H1 (cell line): ENCODE data around the gene ULK2. TPM values are rescaled to one million over a fixed set of nuclear protein-coding genes. Genes with fewer than 3 reads are reported as not detected.

ENCODE experiments used
- CTCF ChIA-PET: fragments of 300-600 bp; sonication (Branson Sonifier 250); formaldehyde crosslinking; loops from one replicate; lab custom pipeline; 2021; ENCODE audit not compliant: partially characterized antibody; lab: Charles Lee
- POLR2A ChIA-PET: fragments of 300-600 bp; sonication (Branson Sonifier 250); formaldehyde crosslinking; loops from one replicate; lab custom pipeline; 2021; ENCODE audit warnings: inconsistent platforms; ENCODE audit not compliant: partially characterized antibody; lab: Charles Lee
- DNase-seq, 2 experiments: peaks; one replicate each; pipeline versions ENCODE4 v3.0.0 to v3.0.0-alpha.2; 2010 to 2022; ENCODE audit warnings: low spot score in 2 of 2, low read depth in 1 of 2, mixed read lengths in 1 of 2
- FAIRE-seq: peaks from 2 replicates; lab custom pipeline; 2011; peaks lifted over from hg19 to GRCh38; lab: Jason Lieb, UNC
- H2AFZ ChIP-seq: 2 replicates; pipeline ENCODE4 v1.8.1; 2012; ENCODE audit warnings: low read length, inconsistent platforms
- H2AK5ac ChIP-seq: 2 replicates; pipeline ENCODE4 v1.6.1; 2013; ENCODE audit warnings: low read depth, low read length
- H2BK120ac ChIP-seq: replicated peaks from 2 replicates; pipeline ENCODE3; 2013; ENCODE audit warnings: low read depth, low read length, inconsistent platforms
- H2BK12ac ChIP-seq: 2 replicates; pipeline ENCODE4 v1.6.1; 2013; ENCODE audit warnings: low read depth, low read length
- H2BK15ac ChIP-seq: 2 replicates; pipeline ENCODE4 v1.6.1; 2013; ENCODE audit warnings: low read length
- H2BK20ac ChIP-seq: 2 replicates; pipeline ENCODE4 v1.6.1; 2013; ENCODE audit warnings: low read length
- H2BK5ac ChIP-seq: 2 replicates; pipeline ENCODE4 v1.6.1; 2013; ENCODE audit warnings: low read depth, low read length
- H3K14ac ChIP-seq: 2 replicates; pipeline ENCODE4 v1.6.1; 2013; ENCODE audit warnings: inconsistent platforms; ENCODE audit not compliant: insufficient read length
- H3K18ac ChIP-seq: 2 replicates; pipeline ENCODE4 v1.6.1; 2013; ENCODE audit warnings: low read length; ENCODE audit errors: extremely low read depth
- H3K23ac ChIP-seq: 2 replicates; pipeline ENCODE4 v1.6.1; 2013; ENCODE audit warnings: inconsistent platforms; ENCODE audit not compliant: insufficient read length
- H3K23me2 ChIP-seq: 2 replicates; pipeline ENCODE4 v1.6.1; 2013; ENCODE audit warnings: low read depth, low read length
- H3K27ac ChIP-seq: 2 replicates; pipeline ENCODE4 v1.6.1; 2011; ENCODE audit warnings: low read depth, low read length, inconsistent platforms
- H3K27me3 ChIP-seq, 4 experiments: replicated peaks in 1 of 4; 1 replicate in 1 of 4; 2 replicates in 3 of 4; pipeline versions ENCODE4 v1.6.1 to v1.8.1; 2011 to 2013; ENCODE audit warnings: low read length in 3 of 4, mild to moderate bottlenecking in 3 of 4, inconsistent platforms in 2 of 4, mixed read lengths in 2 of 4, moderate library complexity in 1 of 4; ENCODE audit not compliant: control insufficient read depth in 3 of 4, insufficient read depth in 3 of 4; ENCODE audit errors: extremely low read depth in 1 of 4
- H3K36me3 ChIP-seq, 4 experiments: 2 replicates each; pipeline versions ENCODE4 v1.6.1 to v1.8.1; 2011 to 2013; ENCODE audit warnings: mild to moderate bottlenecking in 4 of 4, low read length in 3 of 4, moderate library complexity in 2 of 4, control low read depth in 1 of 4, inconsistent platforms in 1 of 4; ENCODE audit not compliant: insufficient read depth in 4 of 4, control insufficient read depth in 2 of 4
- H3K4ac ChIP-seq: replicated peaks from 2 replicates; pipeline ENCODE3; 2013; ENCODE audit warnings: low read length, low read depth, mixed read lengths, inconsistent platforms; ENCODE audit not compliant: insufficient read length
- H3K4me1 ChIP-seq, 4 experiments: replicated peaks in 1 of 4; 1 replicate in 1 of 4; 2 replicates in 3 of 4; pipeline versions ENCODE4 v1.6.1 to v1.8.1; 2011 to 2013; ENCODE audit warnings: low read length in 3 of 4, inconsistent platforms in 2 of 4, mixed read lengths in 1 of 4; ENCODE audit not compliant: insufficient read depth in 4 of 4, control insufficient read depth in 3 of 4
- H3K4me2 ChIP-seq, 2 experiments: 2 replicates each; pipeline versions ENCODE4 v1.6.1 to v1.8.1; 2011 to 2013; ENCODE audit warnings: low read depth in 2 of 2, low read length in 2 of 2, control low read depth in 1 of 2, inconsistent platforms in 1 of 2, mild to moderate bottlenecking in 1 of 2; ENCODE audit not compliant: insufficient read depth in 1 of 2
- H3K4me3 ChIP-seq, 4 experiments: fragments of 200-600, 300-600 bp in 1 of 4; sonication (generic), shearing (Covaris generic), sonication (Bioruptor Twin) in 1 of 4; 2 replicates each; pipeline versions ENCODE4 v1.5.1 to v1.8.1; 2011 to 2016; ENCODE audit warnings: low read length in 4 of 4, low read depth in 3 of 4, control low read depth in 2 of 4, inconsistent platforms in 2 of 4, mild to moderate bottlenecking in 2 of 4, mixed read lengths in 1 of 4, moderate library complexity in 1 of 4; ENCODE audit not compliant: insufficient read depth in 2 of 4; ENCODE audit errors: extremely low read depth in 1 of 4
- H3K56ac ChIP-seq: replicated peaks from 2 replicates; pipeline ENCODE3; 2013; ENCODE audit warnings: low read depth, mild to moderate bottlenecking, mixed read lengths, low read length, inconsistent platforms; ENCODE audit not compliant: insufficient read length
- H3K79me1 ChIP-seq: 2 replicates; pipeline ENCODE4 v1.6.1; 2013; ENCODE audit warnings: low read depth, low read length, control low read depth
- H3K79me2 ChIP-seq, 2 experiments: 2 replicates each; pipeline versions ENCODE4 v1.6.1 to v1.8.1; 2012 to 2013; ENCODE audit warnings: low read length in 2 of 2, mild to moderate bottlenecking in 2 of 2, inconsistent platforms in 1 of 2; ENCODE audit not compliant: insufficient read depth in 2 of 2, control insufficient read depth in 1 of 2
- H3K9ac ChIP-seq, 4 experiments: replicated peaks in 1 of 4; 1 replicate in 1 of 4; 2 replicates in 3 of 4; pipeline versions ENCODE4 v1.6.1 to v1.8.1; 2011 to 2013; ENCODE audit warnings: low read depth in 3 of 4, low read length in 3 of 4, control low read depth in 2 of 4, mild to moderate bottlenecking in 2 of 4, moderate library complexity in 2 of 4, inconsistent platforms in 1 of 4; ENCODE audit errors: extremely low read depth in 1 of 4
- H3K9me3 ChIP-seq, 2 experiments: 2 replicates each; pipeline versions ENCODE4 v1.6.1 to v1.8.1; 2012 to 2013; ENCODE audit warnings: mild to moderate bottlenecking in 2 of 2, moderate library complexity in 2 of 2, control low read depth in 1 of 2, inconsistent platforms in 1 of 2, low read depth in 1 of 2, low read length in 1 of 2, mixed read lengths in 1 of 2; ENCODE audit not compliant: insufficient read depth in 2 of 2
- H4K20me1 ChIP-seq, 2 experiments: replicated peaks in 1 of 2; 2 replicates each; pipeline versions ENCODE3 to v1.8.1; 2011 to 2013; ENCODE audit warnings: inconsistent platforms in 2 of 2, low read length in 2 of 2, mild to moderate bottlenecking in 1 of 2; ENCODE audit not compliant: insufficient read depth in 2 of 2, control insufficient read depth in 1 of 2
- H4K5ac ChIP-seq: 2 replicates; pipeline ENCODE4 v1.6.1; 2013; ENCODE audit warnings: low read length, low read depth, mixed read lengths, inconsistent platforms; ENCODE audit not compliant: insufficient read length
- H4K8ac ChIP-seq: 2 replicates; pipeline ENCODE4 v1.8.0; 2013; ENCODE audit warnings: mild to moderate bottlenecking, moderate library complexity, low read length, inconsistent platforms; ENCODE audit not compliant: insufficient read depth; ENCODE audit errors: extremely low read depth
- H4K91ac ChIP-seq: replicated peaks from 2 replicates; pipeline ENCODE3; 2013; ENCODE audit warnings: low read length, mixed read lengths, inconsistent platforms; ENCODE audit not compliant: insufficient read length
- ATF2 ChIP-seq: IDR thresholded peaks from 2 replicates; pipeline ENCODE4 v1.6.1; 2012; ENCODE audit warnings: low read length, inconsistent platforms
- BCL11A ChIP-seq, 2 experiments: IDR thresholded peaks; one replicate each; pipeline ENCODE4 v1.6.1; 2011; ENCODE audit warnings: low read depth in 2 of 2, low read length in 2 of 2, mild to moderate bottlenecking in 2 of 2
- EZH2 ChIP-seq: fragments of 200-600 bp; sonication (generic); IDR thresholded peaks from 2 replicates; pipeline ENCODE4 v1.7.1; 2012; ENCODE audit warnings: low read depth, mild to moderate bottlenecking, moderate library complexity, low read length, inconsistent platforms; ENCODE audit not compliant: severe bottlenecking
- GABPA ChIP-seq: IDR thresholded peaks from 2 replicates; pipeline ENCODE4 v1.6.1; 2011; ENCODE audit warnings: mild to moderate bottlenecking, low read length, moderate library complexity, borderline replicate concordance; ENCODE audit not compliant: insufficient read depth
- HDAC2 ChIP-seq, 2 experiments: fragments of 300-600 bp in 1 of 2; sonication (generic) in 1 of 2; IDR thresholded peaks; 2 replicates each; pipeline ENCODE4 v1.6.1; 2011 to 2012; ENCODE audit warnings: low read depth in 2 of 2, low read length in 2 of 2, mild to moderate bottlenecking in 2 of 2, moderate library complexity in 2 of 2, borderline replicate concordance in 1 of 2, inconsistent platforms in 1 of 2
- POLR2AphosphoS5 ChIP-seq: IDR thresholded peaks from 2 replicates; pipeline ENCODE4 v1.6.1; 2011; ENCODE audit warnings: low read depth, low read length
- RAD21 ChIP-seq, 2 experiments: IDR thresholded peaks in 1 of 2; conservative IDR thresholded peaks in 1 of 2; 2 replicates each; pipeline ENCODE4 v1.6.1; 2011; ENCODE audit warnings: low read depth in 2 of 2, low read length in 2 of 2, improper control_type of control experiment in 1 of 2, inconsistent platforms in 1 of 2, mild to moderate bottlenecking in 1 of 2, moderate library complexity in 1 of 2
- TAF1 ChIP-seq: IDR thresholded peaks from 2 replicates; pipeline ENCODE4 v1.6.1; 2011; ENCODE audit warnings: mild to moderate bottlenecking, low read depth, low read length
- TBP ChIP-seq: IDR thresholded peaks from 2 replicates; pipeline ENCODE4 v1.6.1; 2011; ENCODE audit warnings: low read depth, low read length, improper control_type of control experiment
- YY1 ChIP-seq: IDR thresholded peaks from 2 replicates; pipeline ENCODE4 v1.6.1; 2011; ENCODE audit warnings: low read depth, mild to moderate bottlenecking, low read length
- WGBS, 2 experiments: shearing (Covaris generic) in 1 of 2; methylation state at CpG; one replicate each; pipeline versions ENCODE4 v1.1.6 to v1.1.7; 2013 to 2015; ENCODE audit warnings: low lambda C conversion rate in 2 of 2, mixed read lengths in 2 of 2, inconsistent platforms in 1 of 2, low coverage in 1 of 2, missing lambda C conversion rate in 1 of 2; ENCODE audit not compliant: insufficient replicate concordance in 2 of 2, insufficient coverage in 1 of 2, insufficient read length in 1 of 2; ENCODE audit errors: extremely low coverage in 1 of 2, missing lambda C conversion rate in 1 of 2; 5-methylcytosine and 5-hydroxymethylcytosine counted together
- polyA plus RNA-seq, 7 experiments: library from polyadenylated mRNA; depleted of rRNA in 3 of 7; stranded (reverse) in 5 of 7; unstranded in 2 of 7; fragments of >200 nt in 5 of 7; fragments of 200-250 nt in 2 of 7; gene quantifications; 1 replicate in 5 of 7; 2 replicates in 1 of 7; 4 replicates in 1 of 7; pipeline versions ENCODE4 v1.2.1 to v1.2.3, GENCODE V29; 2011 to 2013; ENCODE audit warnings: missing spikeins in 2 of 7, mixed read lengths in 2 of 7
- total RNA-seq: library from RNA; stranded (reverse); fragmentation: NEBNext Ultra II Directional; extraction: Animal tissue kit (Norgen Biotek cat#: 25700); gene quantifications from 2 replicates; pipeline ENCODE4 v1.2.1, GENCODE V29; 2021

The ULK2 gene
- total and polyA plus RNA-seq, 2 of the 8 experiments (the other 6 are each of a cell fraction or from before 2014, with no cell fraction given) = 5.3 to 9.8 TPM

GRCh38 chr17:19867079-19867328 lies 732 bp downstream of the ULK2 start:
- Histone ChIP-seq H3K9me3 (no peaks in the 10 kb centered on the region), H3K79me2 (no peaks in the 10 kb centered on the region), H4K91ac (no peak overlapping the region), H3K18ac (no peak overlapping the region), H3K56ac (no peak overlapping the region), H4K20me1 (no peaks in the 10 kb centered on the region), H3K36me3 (no peaks in the 10 kb centered on the region), H2BK5ac (no peak overlapping the region; the same call in 1 of the 2 replicates), H3K4me3 (peak overlapping the region; percentile 59 to 79 (median 72)), H3K27ac (no peak overlapping the region), H3K4ac (peak overlapping the region; percentile 78), H2BK12ac (no peak overlapping the region), H3K9ac (peak overlapping the region; percentile 24 to 61 (median 54); a peak in 6 of 7 replicates), H3K4me2 (peak overlapping the region; percentile 88 to 92), H3K79me1 (no peaks in the 10 kb centered on the region), H3K23me2 (peaks cover 15% of the 10 kb centered on the region; the same call in 1 of the 2 replicates), H4K5ac (peak overlapping the region; percentile 50), H3K27me3 (peaks cover 2 to 14% (median 12%) of the 10 kb centered on the region in 4 experiments), H4K8ac (peak overlapping the region; percentile 91; the same call in 1 of the 2 replicates), H2BK15ac (0 out of 2 replicates have a peak overlapping the region, but pooled peaks have one; percentile 46), H2BK120ac (no peak overlapping the region), H2AK5ac (no peak overlapping the region), H3K14ac (no peak overlapping the region), H2AFZ (peak overlapping the region; percentile 76; the same call in 1 of the 2 replicates), H3K23ac (no peak overlapping the region), H2BK20ac (no peak overlapping the region), H3K4me1 (peaks cover 0 to 3% (median under 1%) of the 10 kb centered on the region in 4 experiments; a peak in 1 of 7 replicates)
- ChIA-PET CTCF (no interaction called here), POLR2A (interaction anchor here (1.0 to 2.8 kb wide), 4 partner anchors 10 to 111 kb away, joined by 4 to 11 read pairs (median 6); partner anchors contain the start of gene AKAP10)
- WGBS, 2 experiments = 2% methylated on average over 21 of the region's 27 CpGs; no CpG with 5 or more reads in 1 of the 2 experiments
- DNase-seq (no peak), FAIRE-seq (no peak)
- TF ChIP-seq YY1 = 0 out of 2 replicates have a peak, but pooled peaks have one; percentile 8
- TF ChIP-seq BCL11A (IDR thresholded peaks at IDR 0.05; ENCODE audit: low read depth in 2 of 2, low read length in 2 of 2) = no peak
- no peak for TF ChIP-seq ATF2
- 0 out of 4 replicates have a peak, but pooled peaks of 1 of the 2 experiments have one; percentile 20 for TF ChIP-seq RAD21 (IDR thresholded peaks at IDR 0.05 in 1 of 2, conservative IDR thresholded peaks at IDR 0.05 in 1 of 2; ENCODE audit: low read depth in 2 of 2, low read length in 2 of 2)
- peak in 1 of 2 experiments; percentile 33; a peak in 1 of 4 replicates for TF ChIP-seq HDAC2 (IDR thresholded peaks at IDR 0.05; ENCODE audit: borderline replicate concordance in 1 of 2, low read depth in 2 of 2, low read length in 2 of 2)
- peak; percentile 35 for TF ChIP-seq EZH2
- TF ChIP-seq TAF1 = peak; percentile 33; the same call in 1 of the 2 replicates
- no peak for TF ChIP-seq GABPA
- TF ChIP-seq TBP = 0 out of 2 replicates have a peak, but pooled peaks have one; percentile 53
- no peak for TF ChIP-seq POLR2AphosphoS5
